Ureter (tissue), 1 donor: ENCODE measurements around the gene CPLX1. TPM values are rescaled to one million over a fixed set of nuclear protein-coding genes. Genes with fewer than 3 reads are reported as not detected.

Source experiments
- DNase-seq: peaks from one replicate; pipeline ENCODE4 v3.0.0-alpha.2; 2020; ENCODE audit warnings: low spot score
- total RNA-seq: library from RNA; stranded (reverse); gene quantifications from one replicate; pipeline ENCODE4 v1.2.4, GENCODE V29; 2023
- donor health status: DM: yes; HTN: yes; CAD: no.

The CPLX1 gene
- total RNA-seq, 1 donor from 2014 or later: 6.7 TPM

GRCh38 chr4:735583-735982 lies 90.3 kb downstream of the CPLX1 start:
- DNase-seq: no peak

Other genes starting within 250 kb of the CPLX1 start
- not detected for gene TMEM271, start 249.8 kb downstream of the CPLX1 start, total RNA-seq
- gene PDE6B, start 200.6 kb downstream of the CPLX1 start, total RNA-seq: 15.1 TPM
- 317 TPM for gene ATP5ME, start 151.9 kb downstream of the CPLX1 start, total RNA-seq
- 46.0 TPM for gene MYL5, start 151.6 kb downstream of the CPLX1 start, total RNA-seq
- gene SLC49A3, start 137.0 kb downstream of the CPLX1 start, total RNA-seq: 8.9 TPM
- gene PCGF3, start 120.3 kb downstream of the CPLX1 start, total RNA-seq: 63.3 TPM
- gene GAK, start 106.2 kb upstream of the CPLX1 start, total RNA-seq: 150 TPM
- 39.1 TPM for gene TMEM175, start 106.3 kb upstream of the CPLX1 start, total RNA-seq
- 17.0 TPM for gene DGKQ, start 147.4 kb upstream of the CPLX1 start, total RNA-seq
- gene IDUA, start 160.9 kb upstream of the CPLX1 start, total RNA-seq: 76.4 TPM
- gene SLC26A1, start 167.3 kb upstream of the CPLX1 start, total RNA-seq: 0.18 TPM
- 13.0 TPM for gene FGFRL1, start 185.5 kb upstream of the CPLX1 start, total RNA-seq